Brain pericyte (primary cell): ENCODE measurements around the gene HSPH1.
"Not testable (repeated sequence)": the region's sequence is repeated elsewhere in the genome, so short reads cannot be mapped to it uniquely, and the experiment has no call there.

ENCODE experiments used
- DNase-seq: peaks from one replicate; pipeline ENCODE4 v3.0.0-alpha.2; 2012; ENCODE audit warnings: low read depth, low spot score

The HSPH1 gene

GRCh38 chr13:31177813-31178495 is 16.2 kb upstream of the HSPH1 start:
- DNase-seq = not testable (repeated sequence)

DNA sequence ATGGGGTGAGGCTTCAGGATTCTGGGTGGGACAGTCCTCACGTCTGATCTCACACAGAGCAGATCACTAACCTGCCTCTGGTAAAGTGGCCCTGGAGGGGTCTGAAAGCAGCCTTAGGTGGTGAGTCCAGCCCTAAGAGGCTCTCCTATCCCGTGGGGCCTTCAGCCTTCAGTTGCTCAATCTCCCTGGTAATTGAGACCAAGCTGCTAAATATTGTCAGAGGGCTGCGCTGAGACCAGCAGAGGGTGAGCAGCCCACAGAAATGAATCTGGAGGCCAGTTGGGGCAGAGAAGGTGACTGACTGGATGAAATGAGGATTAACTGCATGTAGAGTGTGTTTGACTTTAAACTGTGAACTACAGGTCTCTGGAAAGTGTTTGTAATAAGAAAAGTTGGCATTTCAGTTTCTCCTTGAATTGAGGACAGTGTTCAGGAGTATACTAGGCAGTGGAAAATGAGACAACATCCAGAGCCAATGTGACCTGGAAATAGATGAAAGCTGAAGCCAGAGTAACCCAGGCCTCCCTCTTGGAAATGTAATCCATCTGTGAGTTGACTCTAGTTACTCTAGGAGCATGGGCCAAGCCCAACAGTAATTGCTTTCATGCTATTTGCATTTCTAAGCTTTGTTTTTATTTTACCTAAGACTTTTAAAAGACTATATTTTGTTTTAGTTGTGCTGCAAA is 14.3 kb upstream of the HSPH1 start:
- no peak for DNase-seq

GRCh38 chr13:31174018-31174417 is 12.3 kb upstream of the HSPH1 start:
- DNase-seq = no peak

- DNase-seq = no peak
These were observed 10.8 kb upstream of the HSPH1 start for GRCh38 chr13:31172535-31172934.

GRCh38 chr13:31172001-31172400 is 10.3 kb upstream of the HSPH1 start:
- DNase-seq = no peak

- DNase-seq = no peak
These were observed 7.0 kb upstream of the HSPH1 start for GRCh38 chr13:31168736-31169135.

DNA sequence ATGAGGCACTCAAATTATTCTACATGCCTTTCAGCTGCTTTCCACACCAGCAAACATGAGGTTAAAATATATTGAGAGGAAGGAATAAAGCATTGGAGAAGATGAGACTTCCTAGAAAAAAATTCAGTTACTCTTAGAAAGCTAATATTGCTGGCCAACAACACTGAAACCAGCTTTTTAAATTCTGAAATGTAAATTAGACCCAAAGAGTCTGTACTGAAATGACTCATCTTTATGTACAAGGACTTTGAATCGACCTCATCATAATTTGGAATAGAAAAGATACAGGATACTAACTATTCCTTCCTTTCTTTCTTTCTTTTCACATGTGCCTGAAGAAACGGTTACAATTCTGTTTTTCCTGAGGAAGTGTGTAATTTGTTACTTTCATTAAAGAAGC is 6.5 kb upstream of the HSPH1 start:
- DNase-seq = no peak

DNA sequence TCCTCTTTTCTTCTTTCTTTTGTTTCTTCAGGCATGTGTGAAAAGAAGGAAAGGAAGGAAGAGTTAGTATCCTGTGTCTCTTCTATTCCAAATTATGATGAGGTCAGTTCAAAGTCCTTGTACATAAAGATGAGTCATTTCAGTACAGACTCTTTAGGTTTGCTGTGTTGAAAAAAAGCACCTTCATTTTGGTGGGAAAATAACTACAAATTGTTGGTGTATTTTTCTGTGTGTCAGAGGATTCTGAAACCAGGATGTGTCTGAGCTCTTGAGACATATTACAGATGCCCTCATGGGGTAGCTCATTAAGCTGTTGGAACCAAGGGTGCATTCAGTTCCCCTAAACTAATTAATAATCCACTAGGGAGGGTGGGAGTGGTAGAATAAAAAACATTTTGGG is 5.8 kb upstream of the HSPH1 start:
- DNase-seq = no peak

DNA sequence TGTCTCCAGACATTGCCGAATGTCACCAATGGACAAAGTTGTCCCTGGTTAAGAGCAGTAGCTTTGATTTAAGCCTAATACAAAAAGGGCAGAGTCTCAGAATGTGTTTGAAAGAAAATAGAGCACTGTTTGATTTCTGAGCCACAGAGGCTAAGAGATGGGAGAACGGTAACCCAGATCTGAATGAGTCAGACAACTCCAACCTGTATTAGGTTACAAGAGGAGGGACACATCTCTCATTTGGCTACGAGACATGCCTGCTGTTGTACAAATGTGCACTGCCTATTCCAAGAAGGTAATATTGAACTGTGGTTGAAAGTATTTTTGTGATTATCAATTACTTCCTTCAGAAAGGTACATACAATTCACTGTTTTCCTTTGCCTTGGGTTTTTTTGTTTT is 4.9 kb upstream of the HSPH1 start:
- no peak for DNase-seq

DNA sequence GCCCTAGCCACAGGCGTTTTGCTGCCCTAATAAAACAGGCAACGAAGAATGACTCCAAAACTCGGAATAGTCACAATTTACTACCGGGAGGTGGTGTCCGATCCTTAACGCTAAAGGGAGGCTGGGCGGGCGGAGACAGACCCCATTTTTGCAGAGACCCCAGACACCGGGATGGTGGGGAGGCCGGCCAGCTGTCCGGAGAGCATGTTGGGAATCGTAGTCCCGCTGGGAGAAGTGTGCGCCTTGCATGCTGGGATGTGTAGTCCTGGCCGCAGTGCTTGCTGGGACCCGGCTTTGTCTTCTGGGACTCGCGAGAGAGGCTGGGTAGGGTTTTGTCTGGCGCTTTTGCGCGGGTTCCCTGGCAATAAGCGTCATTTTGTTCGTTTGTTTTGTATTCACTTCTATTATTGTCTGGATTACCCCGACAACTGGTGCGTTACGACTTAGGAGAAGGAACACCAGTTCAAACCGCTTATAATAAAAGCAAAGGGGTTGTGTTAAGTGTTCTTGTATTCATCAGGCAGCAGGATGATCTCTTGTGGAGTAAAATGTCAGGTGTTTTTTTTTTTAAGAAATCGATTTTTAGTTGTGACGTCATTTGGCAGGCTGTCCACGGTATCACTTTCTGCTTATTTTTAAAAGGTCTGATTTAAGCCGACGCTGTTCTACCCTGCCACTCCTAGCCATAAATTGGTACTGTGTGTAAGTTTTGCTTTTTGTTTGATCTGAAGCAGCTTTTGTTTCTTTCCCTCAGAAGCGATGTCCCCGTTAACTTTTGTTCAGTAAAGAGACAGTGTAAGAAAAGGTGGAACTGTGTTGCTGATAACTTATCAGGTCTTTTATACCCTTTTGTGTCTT is 676 bp upstream of the HSPH1 start:
- peak; percentile 93 for DNase-seq

- no peak for DNase-seq
These were observed 697 bp downstream of the HSPH1 start for GRCh38 chr13:31160857-31161556.

DNA sequence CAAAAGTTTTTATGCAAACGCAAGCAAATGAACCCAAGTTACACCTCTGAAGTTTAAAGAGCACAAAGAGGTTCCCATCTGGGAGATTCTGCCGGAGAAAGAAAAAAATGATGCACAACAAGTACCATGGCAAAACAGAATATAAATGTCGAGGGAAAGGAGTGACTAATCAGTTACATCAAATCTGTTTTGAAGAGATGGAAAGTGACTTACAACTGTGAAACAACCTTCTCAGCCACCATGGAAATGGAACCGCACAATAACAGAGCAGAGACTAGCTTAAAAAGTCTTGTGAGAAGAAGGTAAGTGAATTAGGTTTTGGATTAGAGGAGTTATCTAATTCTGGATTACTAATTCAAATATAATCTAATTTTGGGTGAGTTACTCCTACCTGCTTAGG is 2.4 kb downstream of the HSPH1 start:
- DNase-seq = no peak

GRCh38 chr13:31154939-31155338 is 6.8 kb downstream of the HSPH1 start:
- no peak for DNase-seq

DNA sequence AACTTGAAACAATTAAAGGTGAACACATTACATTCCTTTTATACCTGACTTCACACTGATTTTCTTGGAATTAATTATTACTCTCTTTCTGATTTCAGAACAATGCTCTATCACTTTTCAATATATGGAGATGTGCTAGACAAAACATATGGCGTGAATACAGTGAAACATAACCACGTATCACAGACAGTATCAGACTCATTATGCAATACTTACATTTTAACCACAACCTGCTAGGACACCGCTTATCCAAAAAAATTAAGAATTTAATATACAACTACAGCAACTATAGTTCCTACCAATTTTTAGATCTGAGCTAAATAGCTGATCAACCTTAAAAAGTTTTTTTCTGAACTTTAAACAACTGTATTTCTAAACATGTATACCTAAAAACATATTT is 9.9 kb downstream of the HSPH1 start:
- no peak for DNase-seq

- DNase-seq = no peak
These were observed 11.3 kb downstream of the HSPH1 start for GRCh38 chr13:31150315-31150985.

DNA sequence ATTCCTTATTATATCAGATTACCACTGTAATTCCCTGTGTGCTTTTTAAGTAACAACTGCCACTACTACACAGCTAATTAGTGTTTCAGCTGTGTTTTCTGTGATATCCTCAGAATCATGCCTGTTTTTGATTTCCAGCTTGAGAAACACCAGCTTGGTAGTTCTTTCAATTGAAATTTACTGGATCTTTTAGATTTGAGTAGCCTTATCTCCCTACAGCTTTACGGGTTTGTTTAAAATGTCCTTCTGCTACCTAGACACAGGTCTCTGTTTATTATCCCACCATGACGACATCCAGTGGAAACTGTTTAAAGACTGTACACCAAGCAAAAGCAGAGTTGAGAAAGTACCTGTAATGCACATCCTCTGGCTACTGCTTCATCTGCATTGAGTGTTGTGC is 12.1 kb downstream of the HSPH1 start:
- DNase-seq = no peak

- DNase-seq = no peak
These were observed 16.3 kb downstream of the HSPH1 start for GRCh38 chr13:31145417-31145816.

DNA sequence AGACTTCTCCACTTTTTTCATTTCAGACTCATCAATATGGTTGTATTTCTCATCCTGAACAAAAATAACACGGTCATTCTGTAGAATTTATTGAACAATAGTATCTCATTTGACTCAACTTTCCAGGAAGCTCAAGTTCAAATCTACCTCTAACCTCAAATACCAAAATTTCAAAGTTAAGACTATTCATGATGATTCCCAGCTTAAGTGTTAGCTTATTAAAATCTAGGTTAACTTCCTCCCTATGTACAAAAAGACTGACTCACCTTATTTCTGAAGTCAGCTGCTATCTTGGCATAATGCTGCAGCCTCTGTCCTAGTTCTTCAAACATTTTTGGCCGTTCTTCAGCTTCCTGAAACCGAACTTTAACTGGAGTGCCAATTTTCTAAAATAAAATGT is 23.2 kb downstream of the HSPH1 start:
- no peak for DNase-seq

DNA sequence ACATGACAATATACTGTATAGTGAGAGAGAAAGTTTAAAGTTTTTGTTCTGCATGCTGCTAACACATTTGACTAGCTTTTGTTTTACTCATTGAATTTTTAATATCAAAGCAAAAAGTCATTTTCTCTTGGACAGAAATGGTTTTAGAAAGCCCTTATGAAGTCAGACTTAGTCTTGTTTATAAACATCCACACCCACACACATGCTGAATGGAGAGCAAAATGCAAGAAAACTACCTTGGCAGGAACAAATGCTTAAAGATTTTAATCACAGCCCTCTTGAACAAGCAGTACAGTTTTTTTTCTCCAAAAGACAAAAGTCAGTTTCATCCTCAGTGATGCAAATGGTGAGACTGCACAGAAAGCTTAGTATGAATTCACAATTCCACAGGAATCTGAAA is 25.0 kb downstream of the HSPH1 start:
- DNase-seq = no peak

- DNase-seq = no peak
These were observed 27.5 kb downstream of the HSPH1 start for GRCh38 chr13:31134039-31134711.

DNA sequence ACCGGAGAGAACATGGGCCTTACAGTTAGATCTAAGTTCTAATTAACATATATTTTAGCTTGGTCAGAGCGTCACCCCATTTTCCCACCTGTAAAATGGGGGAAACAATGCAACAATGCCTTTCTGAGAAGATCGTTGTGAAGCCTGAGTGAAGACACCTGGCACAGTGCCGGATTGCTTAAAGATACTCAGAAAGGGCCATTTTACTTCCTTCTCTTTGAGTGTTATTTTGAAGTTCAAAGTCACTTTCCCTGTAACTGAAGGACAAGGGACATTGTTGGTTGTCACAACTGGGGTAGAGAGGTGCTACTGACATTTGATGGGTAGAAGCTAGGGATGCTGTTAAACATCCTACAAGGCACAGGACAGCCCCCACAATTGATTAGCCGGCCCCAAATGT is 28.1 kb downstream of the HSPH1 start:
- no peak for DNase-seq
